Measurements from ENCODE around the gene SPG21. TPM values are rescaled to one million over a fixed set of nuclear protein-coding genes. Genes with fewer than 3 reads are reported as not detected.

The SPG21 gene
- total and polyA plus RNA-seq, 2 of the 8 experiments (the other 6 are each of a cell fraction or from before 2014, with no cell fraction given): 67.3 to 72.7 TPM

DNA sequence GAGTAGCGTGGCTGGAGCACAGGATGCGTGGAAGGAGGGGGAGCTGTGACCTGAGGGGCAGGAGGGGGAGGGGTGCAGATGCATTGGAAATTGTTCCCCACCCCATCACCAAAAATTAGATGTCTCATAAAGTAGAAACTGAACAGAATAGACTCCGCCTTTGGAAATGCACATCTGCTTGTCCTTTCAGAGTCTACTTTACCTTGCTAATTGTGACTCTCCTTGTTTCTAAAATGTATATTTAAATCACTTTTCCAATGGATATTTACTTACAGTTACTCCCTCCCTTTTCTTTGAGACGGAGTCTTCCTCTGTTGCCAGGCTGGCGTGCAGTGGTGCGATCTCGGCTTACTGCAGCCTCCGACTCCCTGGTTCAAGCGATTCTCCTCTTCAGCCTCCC is 30.6 kb downstream of the SPG21 start:
- no peak overlapping the region for H3K18ac ChIP-seq (ENCODE audit: extremely low read depth, low read length)
- H3K4ac ChIP-seq (replicated peaks; ENCODE audit: insufficient read length, low read depth, low read length): no peak overlapping the region
- DNase-seq (ENCODE audit: low read depth in 1 of 2, low spot score in 2 of 2) (no peak), FAIRE-seq (no peak)
- H4K5ac ChIP-seq (ENCODE audit: insufficient read length, low read depth, low read length): no peak overlapping the region
- no peak overlapping the region for H3K23ac ChIP-seq (ENCODE audit: insufficient read length)
- H3K56ac ChIP-seq (replicated peaks; ENCODE audit: insufficient read length, low read depth, low read length): no peak overlapping the region
- no peak overlapping the region for H2BK5ac ChIP-seq (ENCODE audit: low read depth, low read length)
- H3K4me3 ChIP-seq (ENCODE audit: extremely low read depth in 1 of 4, insufficient read depth in 2 of 4, low read depth in 3 of 4, low read length in 4 of 4): no peak overlapping the region
- no peak overlapping the region for H3K27ac ChIP-seq (ENCODE audit: low read depth, low read length)
- CTCF ChIA-PET (ENCODE audit: partially characterized antibody): no interaction called here
- no peaks in the 10 kb centered on the region for H3K27me3 ChIP-seq (replicated peaks in 1 of 4; ENCODE audit: control insufficient read depth in 3 of 4, extremely low read depth in 1 of 4, insufficient read depth in 3 of 4, low read length in 3 of 4)
- no peak overlapping the region for H4K91ac ChIP-seq (replicated peaks; ENCODE audit: insufficient read length, low read length)
- no peaks in the 10 kb centered on the region for H3K79me1 ChIP-seq (ENCODE audit: low read depth, low read length)
- no peak overlapping the region for H2BK12ac ChIP-seq (ENCODE audit: low read depth, low read length)
- H3K9me3 ChIP-seq (ENCODE audit: insufficient read depth in 2 of 2, low read depth in 1 of 2, low read length in 1 of 2): no peaks in the 10 kb centered on the region
- H3K14ac ChIP-seq (ENCODE audit: insufficient read length): no peak overlapping the region
- no peaks in the 10 kb centered on the region for H3K4me1 ChIP-seq (replicated peaks in 1 of 4; ENCODE audit: control insufficient read depth in 3 of 4, insufficient read depth in 4 of 4, low read length in 3 of 4)
- 86% methylated on average over 9 of the region's 9 CpGs; no CpG with 5 or more reads in 1 of the 2 experiments for WGBS, 2 experiments (ENCODE audit: extremely low coverage in 1 of 2, insufficient coverage in 1 of 2, insufficient read length in 1 of 2, insufficient replicate concordance in 2 of 2, low coverage in 1 of 2, low lambda C conversion rate in 2 of 2, missing lambda C conversion rate in 1 of 2)
- H2BK15ac ChIP-seq (ENCODE audit: low read length): no peak overlapping the region
- H3K79me2 ChIP-seq (ENCODE audit: control insufficient read depth in 1 of 2, insufficient read depth in 2 of 2, low read length in 2 of 2): no peaks in the 10 kb centered on the region
- no peak overlapping the region for H2AK5ac ChIP-seq (ENCODE audit: low read depth, low read length)
- no peaks in the 10 kb centered on the region for H4K20me1 ChIP-seq (replicated peaks in 1 of 2; ENCODE audit: control insufficient read depth in 1 of 2, insufficient read depth in 2 of 2, low read length in 2 of 2)
- no peaks in the 10 kb centered on the region for H3K23me2 ChIP-seq (ENCODE audit: low read depth, low read length)
- H2AFZ ChIP-seq (ENCODE audit: low read length): no peak overlapping the region
- H3K4me2 ChIP-seq (ENCODE audit: insufficient read depth in 1 of 2, low read depth in 2 of 2, low read length in 2 of 2): no peak overlapping the region
- POLR2A ChIA-PET (ENCODE audit: partially characterized antibody): no interaction called here
- H2BK120ac ChIP-seq (replicated peaks; ENCODE audit: low read depth, low read length): no peak overlapping the region
- H3K9ac ChIP-seq (replicated peaks in 1 of 4; ENCODE audit: extremely low read depth in 1 of 4, low read depth in 3 of 4, low read length in 3 of 4): no peak overlapping the region
- peaks cover 12 to 53% (median 19%) of the 10 kb centered on the region in 4 experiments; a peak in 7 of 8 replicates for H3K36me3 ChIP-seq (ENCODE audit: control insufficient read depth in 2 of 4, insufficient read depth in 4 of 4, low read length in 3 of 4)
- H2BK20ac ChIP-seq (ENCODE audit: low read length): no peak overlapping the region
- no peak overlapping the region for H4K8ac ChIP-seq (ENCODE audit: extremely low read depth, insufficient read depth, low read length)
- no peak for TF ChIP-seq FOSL1 (IDR thresholded peaks at IDR 0.05; ENCODE audit: insufficient read depth, low read depth, low read length)
- no peak for TF ChIP-seq CHD2 (IDR thresholded peaks at IDR 0.05; ENCODE audit: low read length)
- TF ChIP-seq RAD21 (IDR thresholded peaks at IDR 0.05 in 1 of 2, conservative IDR thresholded peaks at IDR 0.05 in 1 of 2; ENCODE audit: low read depth in 2 of 2, low read length in 2 of 2): no peak
- TF ChIP-seq NRF1 (IDR thresholded peaks at IDR 0.05; ENCODE audit: low read depth, low read length): no peak
- TF ChIP-seq KDM1A (IDR thresholded peaks at IDR 0.05; ENCODE audit: borderline replicate concordance, low read length): no peak
- no peak for TF ChIP-seq KDM5A (IDR thresholded peaks at IDR 0.05; ENCODE audit: low read length)
- TF ChIP-seq HDAC6 (IDR thresholded peaks at IDR 0.05; ENCODE audit: low read depth, low read length): no peak
- no peak for TF ChIP-seq TAF1 (IDR thresholded peaks at IDR 0.05; ENCODE audit: low read depth, low read length)
- TF ChIP-seq GABPA (IDR thresholded peaks at IDR 0.05; ENCODE audit: borderline replicate concordance, insufficient read depth, low read length): no peak
- TF ChIP-seq EP300 (IDR thresholded peaks at IDR 0.05; ENCODE audit: borderline replicate concordance in 1 of 2, low read depth in 2 of 2, low read length in 2 of 2): no peak
- no peak for TF ChIP-seq PHF8 (conservative IDR thresholded peaks at IDR 0.05; ENCODE audit: low read depth, low read length)
- no peak for TF ChIP-seq RFX5 (IDR thresholded peaks at IDR 0.05; ENCODE audit: borderline replicate concordance, low read depth, low read length)
- TF ChIP-seq, protein P1, sequence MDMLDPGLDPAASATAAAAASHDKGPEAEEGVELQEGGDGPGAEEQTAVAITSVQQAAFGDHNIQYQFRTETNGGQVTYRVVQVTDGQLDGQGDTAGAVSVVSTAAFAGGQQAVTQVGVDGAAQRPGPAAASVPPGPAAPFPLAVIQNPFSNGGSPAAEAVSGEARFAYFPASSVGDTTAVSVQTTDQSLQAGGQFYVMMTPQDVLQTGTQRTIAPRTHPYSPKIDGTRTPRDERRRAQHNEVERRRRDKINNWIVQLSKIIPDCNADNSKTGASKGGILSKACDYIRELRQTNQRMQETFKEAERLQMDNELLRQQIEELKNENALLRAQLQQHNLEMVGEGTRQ (IDR thresholded peaks at IDR 0.05; ENCODE audit: low read length): no peak

Measured in H1 (cell line).